GM23248 (cell line): ENCODE measurements around the gene PTPRF. TPM values are rescaled to one million over a fixed set of nuclear protein-coding genes. Genes with fewer than 3 reads are reported as not detected.

Source experiments
- DNase-seq: peaks from one replicate; pipeline ENCODE4 v3.0.0-alpha.2; 2015
- H2AFZ ChIP-seq: fragments of 200-600 bp; sonication (generic); 2 replicates; pipeline ENCODE4 v1.6.1; 2016; ENCODE audit warnings: antibody characterized with exemption
- H3F3A ChIP-seq: fragments of 200-600 bp; sonication (generic); 2 replicates; pipeline ENCODE4 v1.6.1; 2016; ENCODE audit warnings: mild to moderate bottlenecking, antibody characterized with exemption, mixed run types; ENCODE audit not compliant: insufficient read depth
- H3K27ac ChIP-seq: fragments of 200-600 bp; sonication (generic); 2 replicates; pipeline ENCODE4 v1.5.1; 2016; ENCODE audit warnings: mild to moderate bottlenecking
- H3K27me3 ChIP-seq: fragments of 200-600 bp; sonication (generic); replicated peaks from 2 replicates; pipeline ENCODE4 v1.6.1; 2016; ENCODE audit warnings: mild to moderate bottlenecking; ENCODE audit not compliant: insufficient read depth
- H3K36me3 ChIP-seq: fragments of 200-600 bp; sonication (generic); 2 replicates; pipeline ENCODE4 v1.6.1; 2016; ENCODE audit warnings: low read depth, mild to moderate bottlenecking
- H3K4me1 ChIP-seq: fragments of 200-600 bp; sonication (generic); 2 replicates; pipeline ENCODE4 v1.6.1; 2016; ENCODE audit warnings: mild to moderate bottlenecking; ENCODE audit not compliant: insufficient read depth
- H3K4me2 ChIP-seq: fragments of 200-600 bp; sonication (generic); one replicate; pipeline ENCODE4 v1.6.1; 2016; ENCODE audit warnings: mild to moderate bottlenecking; ENCODE audit not compliant: unreplicated experiment
- H3K4me3 ChIP-seq: fragments of 200-600 bp; sonication (generic); 2 replicates; pipeline ENCODE4 v1.5.1; 2016; ENCODE audit warnings: mild to moderate bottlenecking
- H3K79me2 ChIP-seq: fragments of 200-600 bp; sonication (generic); 2 replicates; pipeline ENCODE4 v1.6.1; 2016; ENCODE audit warnings: mild to moderate bottlenecking; ENCODE audit not compliant: insufficient read depth
- H3K9ac ChIP-seq: fragments of 200-600 bp; sonication (generic); 2 replicates; pipeline ENCODE4 v1.6.1; 2016; ENCODE audit warnings: mild to moderate bottlenecking
- H3K9me2 ChIP-seq: fragments of 200-600 bp; sonication (generic); 2 replicates; pipeline ENCODE4 v1.6.1; 2016; ENCODE audit warnings: mixed run types, mild to moderate bottlenecking, moderate library complexity; ENCODE audit not compliant: insufficient read depth
- H3K9me3 ChIP-seq: fragments of 200-600 bp; sonication (generic); one replicate; pipeline ENCODE4 v1.6.1; 2017; ENCODE audit warnings: low read depth
- H4K20me1 ChIP-seq: fragments of 200-600 bp; sonication (generic); 2 replicates; pipeline ENCODE4 v1.6.0; 2016; ENCODE audit not compliant: insufficient read depth
- EZH2 ChIP-seq: fragments of 200-600 bp; sonication (generic); IDR thresholded peaks from 2 replicates; pipeline ENCODE4 v1.6.1; 2018; ENCODE audit warnings: antibody characterized with exemption, mild to moderate bottlenecking; ENCODE audit not compliant: insufficient read depth, poor library complexity, severe bottlenecking
- EZH2phosphoT487 ChIP-seq: fragments of 200-600 bp; sonication (generic); IDR thresholded peaks from 2 replicates; pipeline ENCODE4 v1.6.1; 2018; ENCODE audit warnings: antibody characterized with exemption, moderate library complexity, mild to moderate bottlenecking, low read depth; ENCODE audit not compliant: insufficient read depth
- WGBS, 2 experiments: methylation state at CpG; one replicate each; pipeline ENCODE4 v1.1.6; 2015 to 2017; ENCODE audit warnings: low lambda C conversion rate in 2 of 2, low coverage in 1 of 2; ENCODE audit errors: missing lambda C conversion rate in 2 of 2; 5-methylcytosine and 5-hydroxymethylcytosine counted together
- in situ Hi-C: fragments of 300-500 bp; cut with MboI; formaldehyde crosslinking; loops from 2 replicates; pipeline ENCODE4 v1.15.0; 2020
- polyA plus RNA-seq: library from polyadenylated mRNA; unstranded; fragments of >200 nt; fragmentation: Nextera tagmentation; extraction: Ambion mirVana; gene quantifications from 2 replicates; pipeline ENCODE4 v1.2.1, GENCODE V29; 2016
- total RNA-seq: library from RNA; depleted of rRNA; stranded (reverse); fragments of >200 nt; shearing (Covaris generic); gene quantifications from 2 replicates; pipeline ENCODE4 v1.2.3, GENCODE V29; 2014

The PTPRF gene
- total and polyA plus RNA-seq, 2 experiments from 2014 or later, result 14.0 to 15.0 TPM

DNA sequence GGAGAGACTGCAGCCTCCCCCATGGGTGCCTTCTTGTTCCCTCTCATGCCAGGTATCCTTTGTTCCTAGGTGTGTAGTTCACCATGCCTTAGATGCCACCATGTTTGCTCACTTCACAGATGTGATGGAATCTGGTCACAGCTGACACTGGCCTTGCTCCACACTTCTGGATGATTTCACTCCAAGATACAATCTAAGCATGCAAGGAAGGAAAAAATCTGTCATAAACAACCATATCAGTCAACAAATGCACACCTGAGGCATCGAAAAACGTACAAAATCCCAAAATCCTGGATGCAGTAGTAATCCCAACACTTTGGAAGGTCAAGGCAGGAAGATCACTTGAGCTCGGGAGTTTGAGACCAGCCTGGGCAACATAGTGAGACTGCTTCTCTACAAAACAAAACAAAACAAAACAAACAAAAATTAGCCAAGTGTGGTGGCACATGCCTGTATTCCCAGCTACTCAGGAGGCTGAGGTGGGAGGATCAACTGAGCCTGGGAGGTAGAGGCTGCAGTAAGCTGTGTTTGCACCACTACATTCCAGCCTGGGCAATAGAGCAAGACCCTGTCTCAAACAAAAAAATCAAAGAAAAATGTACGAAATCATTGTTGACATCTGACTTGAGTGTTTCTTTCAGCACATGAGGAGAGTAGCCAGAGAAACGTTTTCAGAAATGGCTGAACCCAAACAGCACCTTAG is 17.1 kb upstream of the PTPRF start:
- no peak overlapping the region for H3K4me3 ChIP-seq
- TF ChIP-seq EZH2, result no peak
- no peak for TF ChIP-seq EZH2phosphoT487
- no peaks in the 10 kb centered on the region for H4K20me1 ChIP-seq
- H3K4me1 ChIP-seq, result no peaks in the 10 kb centered on the region
- WGBS, 2 experiments, result 56 to 57% methylated on average over 5 of the region's 5 CpGs
- no peak overlapping the region for H3K27ac ChIP-seq
- H3K9ac ChIP-seq, result no peak overlapping the region
- H3K9me3 ChIP-seq, result no peaks in the 10 kb centered on the region
- H3K27me3 ChIP-seq, result no peaks in the 10 kb centered on the region
- H3F3A ChIP-seq, result no peaks in the 10 kb centered on the region
- no peaks in the 10 kb centered on the region for H3K79me2 ChIP-seq
- H3K36me3 ChIP-seq, result no peaks in the 10 kb centered on the region
- in situ Hi-C loops, result no loop called here
- H3K9me2 ChIP-seq, result no peaks in the 10 kb centered on the region
- H2AFZ ChIP-seq, result no peak overlapping the region
- H3K4me2 ChIP-seq, result no peak overlapping the region
- no peak for DNase-seq

DNA sequence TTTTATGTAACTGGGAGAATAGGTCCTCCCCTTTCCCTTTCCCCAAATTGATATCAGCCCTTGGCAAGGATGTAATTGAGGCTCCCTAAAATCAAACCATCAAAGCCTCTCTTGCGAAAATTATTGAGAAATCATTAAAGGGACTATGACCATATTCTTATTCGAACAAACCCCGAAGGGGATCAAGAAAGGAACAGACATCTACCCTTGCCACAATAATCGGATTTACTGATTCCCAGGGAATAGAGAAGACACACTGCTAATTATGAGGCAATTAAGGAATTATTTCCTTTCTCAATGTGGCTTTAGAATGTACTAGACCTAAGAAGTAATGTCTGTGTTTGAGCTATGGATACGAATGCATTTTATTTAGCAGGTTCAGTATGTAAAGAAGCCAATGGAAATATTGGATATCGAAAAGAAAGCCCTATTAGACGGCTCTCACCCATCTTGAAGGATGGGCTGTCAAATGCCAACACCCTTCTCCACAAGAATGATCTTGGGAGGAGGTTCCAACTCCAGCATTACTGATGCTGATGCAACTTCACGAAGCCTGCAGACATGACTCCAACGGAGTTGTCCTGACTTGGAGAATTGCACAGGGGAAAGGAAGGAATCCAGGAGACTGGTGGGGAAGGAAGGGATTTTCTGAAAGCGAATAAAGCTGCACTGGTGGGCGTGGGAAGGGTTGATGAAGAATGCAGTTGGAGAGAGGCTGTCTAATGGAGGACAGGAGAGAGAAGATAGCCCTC is 11.6 kb upstream of the PTPRF start:
- WGBS, 2 experiments, result 65 to 67% methylated on average over 11 of the region's 11 CpGs

DNA sequence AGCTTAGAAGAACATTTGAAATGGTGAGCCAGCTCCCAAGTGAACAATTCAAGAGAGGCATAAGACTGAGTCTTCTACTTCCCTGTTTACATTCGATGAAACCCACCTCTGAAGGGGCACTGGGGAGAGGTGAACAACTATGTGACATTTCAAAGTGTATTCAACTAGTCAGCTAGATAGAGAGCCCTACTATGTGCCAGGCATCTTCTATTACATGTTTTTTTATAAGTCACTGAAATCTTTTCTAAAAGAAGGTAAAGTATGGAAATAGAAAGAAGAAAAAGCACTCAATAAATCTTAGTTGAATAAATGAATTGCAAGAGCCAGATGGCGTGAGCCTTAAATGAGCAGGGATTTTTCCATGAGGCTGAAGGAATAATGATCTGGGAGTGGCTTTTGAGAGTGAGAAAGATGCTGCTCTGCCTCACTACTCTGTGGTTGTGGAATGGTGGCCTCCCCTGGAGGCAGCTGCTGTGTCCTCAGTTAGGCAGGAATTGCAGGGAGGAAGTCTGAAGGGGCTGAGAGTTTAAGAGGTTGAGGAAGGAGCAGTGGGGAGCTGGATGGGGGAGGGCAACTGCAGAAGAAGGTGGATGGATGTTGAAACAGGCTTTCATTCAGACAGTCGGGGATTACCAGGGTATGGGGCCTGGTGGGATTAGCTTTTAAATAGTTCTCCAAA is 10.4 kb upstream of the PTPRF start:
- Histone ChIP-seq H3F3A (no peaks in the 10 kb centered on the region; the same call in 1 of the 2 replicates), H3K9ac (no peak overlapping the region), H3K36me3 (no peaks in the 10 kb centered on the region), H4K20me1 (no peaks in the 10 kb centered on the region), H2AFZ (no peak overlapping the region), H3K4me1 (0 out of 2 replicates have a peak, but pooled peaks cover 8% of the 10 kb centered on the region), H3K9me3 (no peaks in the 10 kb centered on the region), H3K27me3 (0 out of 2 replicates have a peak, but pooled peaks cover 4% of the 10 kb centered on the region), H3K4me2 (no peak overlapping the region), H3K27ac (no peak overlapping the region), H3K4me3 (no peak overlapping the region), H3K9me2 (no peaks in the 10 kb centered on the region), H3K79me2 (no peaks in the 10 kb centered on the region)
- DNase-seq, result no peak
- WGBS, 2 experiments, result 66 to 78% methylated on average over 3 of the region's 3 CpGs
- TF ChIP-seq EZH2, result no peak
- in situ Hi-C loops, result no loop called here

More for the DNA sequence above, 11.6 kb upstream of the PTPRF start:
- no peak for TF ChIP-seq EZH2phosphoT487
- no peak for TF ChIP-seq EZH2
- Histone ChIP-seq H3K4me2 (no peak overlapping the region), H3K9me2 (no peaks in the 10 kb centered on the region), H3K4me1 (0 out of 2 replicates have a peak, but pooled peaks cover 8% of the 10 kb centered on the region), H3K27ac (no peak overlapping the region), H3K9me3 (no peaks in the 10 kb centered on the region), H3K36me3 (no peaks in the 10 kb centered on the region), H3K9ac (no peak overlapping the region), H3F3A (no peaks in the 10 kb centered on the region; the same call in 1 of the 2 replicates), H2AFZ (no peak overlapping the region), H3K4me3 (no peak overlapping the region), H3K79me2 (no peaks in the 10 kb centered on the region), H3K27me3 (0 out of 2 replicates have a peak, but pooled peaks cover 4% of the 10 kb centered on the region), H4K20me1 (no peaks in the 10 kb centered on the region)
- in situ Hi-C loops, result no loop called here
- peak; percentile 24 for DNase-seq

DNA sequence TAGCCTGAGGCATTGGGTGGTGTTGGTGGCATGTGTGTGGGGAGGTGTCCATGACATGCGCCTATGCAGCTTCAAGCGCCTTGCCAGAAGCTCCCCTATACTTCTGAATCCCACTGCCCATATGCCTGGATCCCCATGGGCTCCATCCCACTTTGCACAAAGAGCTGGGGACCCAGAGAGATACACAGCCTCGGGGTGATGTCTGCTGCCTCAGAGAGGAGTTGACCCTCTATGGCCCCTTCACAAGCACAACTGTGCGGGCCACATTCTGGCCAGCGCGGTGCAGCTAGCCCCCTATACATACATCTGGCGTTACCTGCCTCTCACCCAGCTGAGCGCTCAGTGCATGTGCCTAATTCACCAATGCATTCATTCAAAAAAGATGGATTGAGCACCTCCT is 9.6 kb upstream of the PTPRF start:
- Histone ChIP-seq H3K9me3 (no peaks in the 10 kb centered on the region), H3K4me2 (no peak overlapping the region), H3K9ac (no peak overlapping the region), H4K20me1 (no peaks in the 10 kb centered on the region), H2AFZ (no peak overlapping the region), H3K79me2 (no peaks in the 10 kb centered on the region), H3K27ac (no peak overlapping the region), H3K36me3 (no peaks in the 10 kb centered on the region), H3F3A (no peaks in the 10 kb centered on the region; the same call in 1 of the 2 replicates), H3K4me3 (no peak overlapping the region), H3K4me1 (0 out of 2 replicates have a peak, but pooled peaks cover 8% of the 10 kb centered on the region), H3K27me3 (0 out of 2 replicates have a peak, but pooled peaks cover 4% of the 10 kb centered on the region), H3K9me2 (no peaks in the 10 kb centered on the region)
- in situ Hi-C loops, result no loop called here
- TF ChIP-seq EZH2 (no peak), EZH2phosphoT487 (no peak)
- no peak for DNase-seq
- 89 to 93% methylated on average over 8 of the region's 8 CpGs for WGBS, 2 experiments
